Endothelial cell of umbilical vein (primary cell): ENCODE data around the gene TRPM1. TPM values are rescaled to one million over a fixed set of nuclear protein-coding genes. Genes with fewer than 3 reads are reported as not detected.

Source experiments
- BruUV-seq: library from RNA; stranded (reverse); fragments of 400-500 nt; replicated peaks from 2 replicates; lab custom pipeline; 2021; lab: Mats Ljungman, UMichigan
- CTCF ChIA-PET: fragments of 300-600, 350-600 bp; sonication (Branson Sonifier 250); formaldehyde crosslinking; loops from one replicate; lab custom pipeline; 2021; ENCODE audit warnings: antibody characterized with exemption, inconsistent platforms; lab: Charles Lee
- POLR2A ChIA-PET: fragments of 300-600, 350-600 bp; sonication (Branson Sonifier 250); formaldehyde crosslinking; loops from one replicate; lab custom pipeline; 2021; ENCODE audit warnings: antibody characterized with exemption, inconsistent platforms; lab: Charles Lee
- DNase-seq: peaks from one replicate; pipeline ENCODE4 v3.0.0-alpha.2; 2011; ENCODE audit warnings: low read depth, low spot score
- FAIRE-seq: peaks from 2 replicates; lab custom pipeline; 2011; peaks lifted over from hg19 to GRCh38; lab: Jason Lieb, UNC
- H2AFZ ChIP-seq: 2 replicates; pipeline ENCODE4 v1.6.0; 2012; ENCODE audit warnings: low read depth, low read length, control low read depth, inconsistent platforms
- H3K27ac ChIP-seq: 2 replicates; pipeline ENCODE4 v1.5.1; 2011; ENCODE audit warnings: low read depth, mild to moderate bottlenecking, control low read depth, low read length, moderate library complexity; ENCODE audit not compliant: insufficient read depth
- H3K27me3 ChIP-seq, 2 experiments: 2 replicates each; pipeline versions ENCODE4 v1.6.0 to v1.6.1; 2011; ENCODE audit warnings: low read length in 2 of 2, mixed read lengths in 1 of 2; ENCODE audit not compliant: control insufficient read depth in 2 of 2, insufficient read depth in 2 of 2
- H3K36me3 ChIP-seq, 2 experiments: 2 replicates in 1 of 2; 3 replicates in 1 of 2; pipeline ENCODE4 v1.5.1; 2011; ENCODE audit warnings: low read length in 2 of 2, mild to moderate bottlenecking in 1 of 2, moderate library complexity in 1 of 2; ENCODE audit not compliant: control insufficient read depth in 2 of 2, insufficient read depth in 2 of 2; ENCODE audit errors: extremely low read depth in 1 of 2
- H3K4me1 ChIP-seq: 3 replicates; pipeline ENCODE4 v1.5.1; 2011; ENCODE audit warnings: mild to moderate bottlenecking, low read length; ENCODE audit not compliant: control insufficient read depth, insufficient read depth; ENCODE audit errors: extremely low read depth
- H3K4me2 ChIP-seq: 2 replicates; pipeline ENCODE4 v1.6.1; 2011; ENCODE audit warnings: low read length, control low read depth, mixed read lengths; ENCODE audit not compliant: insufficient read depth
- H3K4me3 ChIP-seq, 3 experiments: fragments of 200-600 bp in 1 of 3; sonication (generic), shearing (Covaris generic) in 1 of 3; replicated peaks in 1 of 3; 2 replicates each; pipeline ENCODE4 v1.5.1; 2011 to 2016; ENCODE audit warnings: control low read depth in 3 of 3, low read length in 3 of 3, mild to moderate bottlenecking in 2 of 3, inconsistent platforms in 1 of 3, low read depth in 1 of 3, moderate library complexity in 1 of 3; ENCODE audit not compliant: insufficient read depth in 1 of 3
- H3K79me2 ChIP-seq: 2 replicates; pipeline ENCODE4 v1.6.0; 2012; ENCODE audit warnings: low read length, inconsistent platforms; ENCODE audit not compliant: control insufficient read depth, insufficient read depth
- H3K9ac ChIP-seq: replicated peaks from 2 replicates; pipeline ENCODE3; 2011; ENCODE audit warnings: low read length, control low read depth; ENCODE audit not compliant: insufficient read depth; ENCODE audit errors: extremely low read depth
- H3K9me1 ChIP-seq: replicated peaks from 3 replicates; pipeline ENCODE4 v1.6.0; 2011; ENCODE audit warnings: mild to moderate bottlenecking, low read length; ENCODE audit not compliant: control insufficient read depth, insufficient read depth; ENCODE audit errors: extremely low read depth
- H3K9me3 ChIP-seq: replicated peaks from 2 replicates; pipeline ENCODE4 v1.5.1; 2012; ENCODE audit warnings: low read length, inconsistent platforms; ENCODE audit not compliant: control insufficient read depth, insufficient read depth
- H4K20me1 ChIP-seq: replicated peaks from 2 replicates; pipeline ENCODE3; 2011; ENCODE audit warnings: mild to moderate bottlenecking, low read length; ENCODE audit not compliant: control insufficient read depth, insufficient read depth; ENCODE audit errors: extremely low read depth
- FOS ChIP-seq: IDR thresholded peaks from 2 replicates; pipeline ENCODE4 v1.6.1; 2011; ENCODE audit warnings: mild to moderate bottlenecking, low read length, moderate library complexity, borderline replicate concordance; ENCODE audit not compliant: insufficient read depth
- JUN ChIP-seq: IDR thresholded peaks from 2 replicates; pipeline ENCODE4 v1.6.1; 2011; ENCODE audit warnings: borderline replicate concordance, low read depth; ENCODE audit not compliant: insufficient read length, insufficient read depth
- dilution Hi-C: fragments of 300-500 bp; cut with MboI; formaldehyde crosslinking; loops from one replicate; pipeline ENCODE4 v1.15.0; 2019; ENCODE audit warnings: low sequenced_read_pairs; ENCODE audit not compliant: extremely low pct_ligation_motif_present
- intact Hi-C: fragments of 100-400 bp; cut with micrococcal nuclease; formaldehyde crosslinking; loops from one replicate; pipeline ENCODE4 v1.10.0; 2022
- polyA plus RNA-seq, 4 experiments: library from polyadenylated mRNA; depleted of rRNA in 3 of 4; stranded (reverse) in 3 of 4; unstranded in 1 of 4; fragments of >200 nt; gene quantifications; 2 replicates each; pipeline versions ENCODE4 v1.2.1 to v1.2.3, GENCODE V29; 2011 to 2012; ENCODE audit warnings: missing spikeins in 1 of 4
- total RNA-seq: library from RNA; stranded (reverse); gene quantifications from 2 replicates; pipeline ENCODE4 v1.2.3, GENCODE V29; 2021
- TF ChIP-seq, protein P1 (sequence below): IDR thresholded peaks from 2 replicates; pipeline ENCODE4 v1.6.1; 2011; ENCODE audit not compliant: insufficient read depth, insufficient read length

TRPM1 gene
- total and polyA plus RNA-seq, 2 donors (not counting 3 experiments of a cell fraction or from before 2014, with no cell fraction given): 0.19 TPM; not detected in 1

DNA sequence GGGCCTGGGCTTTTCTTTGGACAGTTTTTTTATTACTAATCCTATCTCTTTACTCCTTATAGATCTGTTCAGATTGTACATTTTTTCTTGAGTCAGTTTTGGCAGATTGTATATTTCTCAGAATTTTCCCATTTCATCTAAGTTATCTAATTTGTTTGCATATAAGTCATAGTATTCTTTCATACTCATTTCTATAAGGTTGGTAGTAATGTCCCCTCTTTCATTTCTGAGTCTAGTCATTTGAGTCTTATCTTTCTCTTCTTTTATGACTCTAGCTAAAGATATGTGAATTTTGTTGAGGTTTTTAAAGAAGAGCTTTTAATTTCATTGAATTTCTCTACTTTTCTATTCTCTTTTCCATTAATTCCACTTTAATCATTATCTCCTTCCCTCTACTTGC lies 27.2 kb downstream of the TRPM1 start:
- no peak overlapping the region for H3K27ac ChIP-seq
- POLR2A ChIA-PET: no interaction called here
- DNase-seq (no peak), FAIRE-seq (no peak)
- CTCF ChIA-PET: no interaction called here
- H3K79me2 ChIP-seq: no peaks in the 10 kb centered on the region
- TF ChIP-seq JUN: no peak
- TF ChIP-seq, protein P1, sequence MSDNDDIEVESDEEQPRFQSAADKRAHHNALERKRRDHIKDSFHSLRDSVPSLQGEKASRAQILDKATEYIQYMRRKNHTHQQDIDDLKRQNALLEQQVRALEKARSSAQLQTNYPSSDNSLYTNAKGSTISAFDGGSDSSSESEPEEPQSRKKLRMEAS: no peak
- intact Hi-C loops (no loop called here), dilution Hi-C loops (no loop called here)
- no TSS peak for BruUV-seq
- no peaks in the 10 kb centered on the region for H4K20me1 ChIP-seq
- H3K27me3 ChIP-seq: peaks cover 5 to 10% of the 10 kb centered on the region in 2 experiments
- no peak overlapping the region for H2AFZ ChIP-seq
- no peaks in the 10 kb centered on the region for H3K9me1 ChIP-seq
- H3K9ac ChIP-seq: no peak overlapping the region
- H3K36me3 ChIP-seq: no peaks in the 10 kb centered on the region
- no peaks in the 10 kb centered on the region for H3K9me3 ChIP-seq
- H3K4me2 ChIP-seq: no peak overlapping the region
- H3K4me3 ChIP-seq: no peak overlapping the region
- H3K4me1 ChIP-seq: no peaks in the 10 kb centered on the region

DNA sequence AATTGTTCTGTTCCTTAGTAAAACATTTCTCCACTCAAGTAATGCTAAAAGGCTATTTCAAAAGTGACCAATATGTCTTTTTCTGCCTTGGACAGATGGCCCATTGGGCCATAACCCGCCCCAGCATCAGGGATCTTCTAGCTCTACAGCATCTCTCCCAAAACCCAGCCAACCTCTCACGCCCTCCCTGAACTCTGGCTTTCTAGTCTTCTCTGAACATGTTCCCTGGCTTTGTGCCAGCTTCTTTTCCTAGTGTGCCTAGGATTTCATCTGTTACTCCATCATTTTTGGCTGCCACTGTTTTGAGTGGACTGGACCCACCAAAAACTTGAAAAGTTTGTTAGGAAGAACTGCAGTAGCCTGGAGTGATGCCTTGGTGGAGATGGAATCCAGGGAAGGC lies 30.7 kb downstream of the TRPM1 start:
- no peak overlapping the region for H2AFZ ChIP-seq
- CTCF ChIA-PET: no interaction called here
- POLR2A ChIA-PET: no interaction called here
- H3K4me1 ChIP-seq: no peaks in the 10 kb centered on the region
- H3K4me3 ChIP-seq: no peak overlapping the region
- FAIRE-seq: no peak
- dilution Hi-C loops: no loop called here
- no peaks in the 10 kb centered on the region for H3K9me1 ChIP-seq
- no peak for TF ChIP-seq FOS
- intact Hi-C loops: no loop called here
- no peaks in the 10 kb centered on the region for H3K79me2 ChIP-seq
- H3K9me3 ChIP-seq: no peaks in the 10 kb centered on the region
- H3K36me3 ChIP-seq: no peaks in the 10 kb centered on the region
- H4K20me1 ChIP-seq: no peaks in the 10 kb centered on the region
- H3K27me3 ChIP-seq: peaks cover 5% of the 10 kb centered on the region in 2 experiments
- no peak overlapping the region for H3K4me2 ChIP-seq
- H3K27ac ChIP-seq: no peak overlapping the region
- no peak overlapping the region for H3K9ac ChIP-seq
- no peak for DNase-seq
- no TSS peak for BruUV-seq
